Activated CD4-positive, CD25-positive, alpha-beta regulatory T cell treated with anti-CD3 and anti-CD28 coated beads, Interleukin-2, amount 50 U/mL, for 16 hours (primary cell): ENCODE results near the gene RBM38.
"Not testable (repeated sequence)": the region's sequence is repeated elsewhere in the genome, so short reads cannot be mapped to it uniquely, and the experiment has no call there.

Experiments used
- DNase-seq: peaks from one replicate; pipeline ENCODE4 v3.0.0-alpha.2; 2020; ENCODE audit warnings: low read depth, low spot score

RBM38 gene

DNA sequence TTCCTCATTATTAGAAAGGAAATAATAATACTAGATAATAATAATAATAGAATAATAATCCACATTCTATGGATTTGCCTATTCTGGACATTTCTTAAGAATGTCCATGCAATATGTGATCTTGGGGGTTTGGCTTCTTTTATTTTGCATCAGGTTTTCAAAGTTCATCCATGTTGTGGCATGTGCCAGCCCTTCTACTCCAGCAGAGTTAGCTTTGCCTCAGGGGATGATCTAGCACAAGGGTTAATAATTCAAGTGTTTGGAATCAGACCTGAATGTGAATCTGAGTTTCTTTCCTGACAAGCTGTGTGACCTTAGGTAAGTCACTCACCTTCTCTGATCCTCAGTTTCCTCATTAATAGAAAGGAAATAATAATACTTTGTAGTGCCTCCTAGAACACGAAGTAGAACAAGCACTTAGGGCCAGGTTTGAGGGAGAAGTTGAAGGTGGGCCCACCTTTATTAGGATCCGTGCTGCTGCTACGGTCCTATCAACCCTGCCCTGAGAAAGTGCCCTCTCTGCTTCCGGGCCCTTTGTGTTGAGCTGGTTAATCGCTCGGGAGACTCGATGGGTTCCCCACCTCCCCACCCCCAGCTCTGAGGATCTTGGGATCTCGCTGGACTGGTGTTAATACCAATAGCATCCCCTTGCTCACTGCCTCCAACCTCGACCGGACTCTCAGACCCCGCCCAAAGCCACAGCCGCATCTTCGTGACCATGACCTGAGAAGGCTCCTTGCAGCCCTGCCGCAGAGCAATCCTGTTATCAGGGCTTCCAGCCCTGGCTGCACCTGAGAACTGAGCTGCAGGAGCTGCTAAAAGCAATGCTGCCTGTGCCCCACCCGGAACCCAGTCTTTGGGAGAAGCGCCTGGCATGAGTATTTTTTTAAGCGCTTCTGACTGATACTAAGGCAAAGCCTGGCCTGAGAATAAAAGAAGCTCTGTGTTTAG, 26.9 kb downstream of the RBM38 start:
- no peak for DNase-seq

DNA sequence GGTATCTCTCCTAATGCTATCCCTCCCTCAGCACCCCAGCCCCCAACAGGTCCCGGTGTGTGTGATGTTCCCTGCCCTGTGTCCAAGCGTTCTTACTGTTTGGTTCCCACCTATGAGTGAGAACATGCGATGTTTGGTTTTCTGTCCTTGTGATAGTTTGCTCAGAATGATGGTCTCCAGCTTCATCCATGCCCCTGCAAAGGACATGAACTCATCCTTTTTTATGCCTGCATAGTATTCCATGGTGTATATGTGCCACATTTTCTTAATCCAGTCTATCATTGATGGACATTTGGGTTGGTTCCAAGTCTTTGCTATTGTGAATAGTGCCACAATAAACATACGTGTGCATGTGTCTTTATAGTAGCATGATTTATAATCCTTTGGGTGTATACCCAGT, 28.3 kb downstream of the RBM38 start:
- DNase-seq: not testable (repeated sequence)

DNA sequence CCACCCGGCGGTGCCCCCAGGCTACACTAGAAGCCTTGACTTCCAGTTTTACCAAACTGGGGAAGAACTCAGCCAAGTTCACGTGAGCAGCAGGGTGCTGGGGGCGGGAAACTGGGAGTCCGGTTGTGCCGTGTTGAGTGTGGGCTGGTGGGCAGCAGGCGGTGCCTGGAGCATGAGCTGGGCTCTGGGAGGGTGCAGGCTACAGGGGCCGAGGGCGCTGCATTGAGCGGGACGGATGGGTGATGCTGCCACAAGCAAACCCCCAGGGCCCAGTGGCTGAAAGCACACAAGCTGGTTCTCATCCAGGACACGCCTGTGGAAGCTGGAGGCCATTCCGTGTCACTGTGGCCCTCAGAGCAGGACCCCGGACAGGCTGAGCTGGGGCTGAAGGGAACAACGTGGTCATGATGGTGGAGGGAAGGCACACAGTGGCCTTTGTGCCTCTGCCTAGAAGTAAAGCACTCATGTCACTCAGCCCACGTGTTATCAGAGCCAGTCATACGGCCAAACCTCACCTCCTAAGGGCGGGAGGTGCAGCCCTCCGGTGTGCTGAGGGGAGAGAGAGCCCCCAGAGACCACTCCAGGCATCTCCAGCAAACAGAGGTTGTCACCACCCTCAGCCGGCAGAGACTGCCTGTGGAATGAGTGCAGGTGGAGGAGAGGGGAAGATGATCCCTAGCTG, 29.5 kb downstream of the RBM38 start:
- DNase-seq: no peak

DNA sequence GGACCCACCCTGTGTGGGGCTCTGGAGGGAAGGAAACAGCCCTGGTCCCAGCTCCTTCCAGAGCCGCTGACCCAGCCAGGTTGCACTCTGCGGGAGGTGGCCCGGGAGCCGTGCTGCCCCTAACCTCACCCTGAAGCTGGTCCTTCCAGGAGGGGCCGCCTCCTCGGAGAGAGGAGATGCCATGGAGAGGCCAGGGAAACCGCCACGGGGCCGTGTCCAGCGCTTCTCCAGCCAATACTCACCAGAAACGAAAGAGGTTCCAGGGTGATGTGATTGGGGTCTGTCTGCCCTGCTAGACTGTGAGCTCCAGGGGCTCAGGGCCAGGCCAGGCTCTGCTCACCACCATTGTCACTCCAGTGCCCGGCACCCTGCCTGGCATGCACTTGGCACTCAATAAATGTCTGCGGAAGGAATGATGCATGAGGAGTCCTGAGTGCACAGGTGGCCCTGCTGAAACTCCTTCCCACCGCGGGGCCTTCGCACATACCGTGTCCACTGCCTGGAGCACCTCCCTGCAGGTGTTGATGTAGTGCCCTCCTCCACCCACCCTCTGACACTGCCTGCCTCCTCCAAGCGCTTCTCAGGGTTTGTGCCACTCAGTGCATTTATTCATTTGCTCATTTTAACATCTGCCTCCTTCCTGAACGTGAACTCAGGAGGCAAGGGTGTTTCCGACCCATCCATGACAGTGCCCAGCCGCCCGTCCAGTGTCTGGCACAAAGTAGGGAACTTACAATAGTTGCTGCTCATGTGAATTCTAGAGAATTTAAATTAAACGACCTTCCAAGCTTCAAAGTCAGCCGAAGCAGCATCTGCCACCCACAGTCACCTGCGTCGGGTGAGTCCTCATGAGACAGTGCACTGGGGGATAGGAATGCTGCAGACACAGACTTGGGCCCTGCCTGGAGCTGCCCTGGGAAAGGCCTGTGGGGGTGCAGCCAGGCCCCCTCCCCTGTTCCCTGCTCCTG, 30.3 kb downstream of the RBM38 start:
- no peak for DNase-seq

DNA sequence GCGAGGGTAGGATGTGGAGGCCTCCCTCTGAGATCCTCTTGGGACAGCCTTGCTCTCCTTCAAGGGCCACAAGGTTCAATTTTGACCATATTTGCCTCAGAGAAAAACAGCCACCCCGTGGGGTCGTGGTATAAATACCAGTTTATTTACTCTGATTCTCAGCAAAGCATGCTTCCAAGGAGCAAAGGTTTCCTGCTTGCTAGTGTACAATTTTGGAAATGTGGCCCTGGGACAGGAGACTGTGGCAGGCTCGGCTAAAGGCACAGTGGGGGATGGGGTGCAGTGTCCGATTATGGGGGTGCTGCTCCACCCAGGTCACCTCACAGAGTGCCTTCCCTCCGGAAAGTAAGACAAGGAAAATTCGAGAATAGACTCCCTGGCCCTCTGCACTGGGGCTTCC, 31.1 kb downstream of the RBM38 start:
- no peak for DNase-seq

DNA sequence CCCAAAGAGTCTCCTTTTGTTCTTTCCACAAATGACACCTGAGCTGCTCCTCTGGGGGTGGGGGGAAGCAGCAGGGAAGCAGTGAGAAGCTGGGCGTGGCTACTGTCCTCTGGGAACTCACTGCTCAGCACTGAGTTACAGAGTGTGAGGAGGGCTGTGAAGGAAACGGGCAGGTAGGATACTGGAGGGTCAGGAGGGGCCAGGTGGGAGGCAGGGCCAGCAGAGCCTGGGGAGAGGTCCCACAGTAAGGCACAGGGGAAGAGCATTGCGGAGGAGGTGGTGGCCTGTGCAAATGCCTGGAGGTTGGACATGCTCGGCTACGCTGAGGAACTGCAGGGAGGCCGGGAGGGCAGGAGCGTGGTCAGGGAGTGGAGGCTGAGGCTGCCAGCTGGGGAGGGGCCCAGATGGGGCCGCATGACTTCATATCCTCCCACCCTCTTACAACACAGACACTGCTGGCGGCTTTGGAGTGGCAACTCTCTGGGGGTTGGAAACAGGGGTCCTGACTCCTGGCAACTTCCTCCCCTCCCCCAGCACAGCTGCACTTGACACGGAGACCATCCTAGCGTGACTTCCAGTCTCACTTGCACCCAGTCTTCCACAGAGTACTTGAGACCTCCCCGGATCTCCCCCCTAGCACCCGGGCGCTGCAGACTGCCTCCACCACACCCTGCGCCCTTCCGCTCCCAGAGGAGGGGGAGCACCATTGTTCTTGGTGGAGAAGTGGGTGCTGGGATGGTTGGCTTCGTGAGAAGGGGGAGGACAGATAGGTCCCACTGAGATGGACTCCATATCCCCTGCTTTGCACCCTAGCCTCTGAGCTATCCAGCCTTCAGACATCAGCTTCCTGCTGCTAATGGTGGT, 34.2 kb downstream of the RBM38 start:
- DNase-seq: no peak

DNA sequence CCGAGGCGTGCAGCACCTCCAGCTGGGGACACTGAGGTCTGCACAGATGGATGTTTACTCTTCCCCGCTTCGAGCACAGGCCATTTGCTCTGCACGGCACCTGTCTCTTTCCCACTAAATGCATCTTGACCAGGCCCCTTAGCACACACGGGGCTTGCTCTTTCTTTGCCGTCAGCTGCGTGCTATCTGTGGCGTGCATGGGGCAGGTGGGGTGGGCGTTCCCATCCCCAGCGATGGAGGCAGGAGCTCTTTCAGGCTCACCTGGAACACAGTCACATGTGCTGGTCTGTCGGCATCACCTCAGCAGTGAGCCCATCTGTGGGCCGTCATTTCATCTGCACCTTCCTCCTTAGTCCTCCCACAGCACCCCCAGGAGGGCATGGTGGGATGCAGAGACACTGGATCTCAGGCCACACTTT, 35.1 kb downstream of the RBM38 start:
- no peak for DNase-seq

DNA sequence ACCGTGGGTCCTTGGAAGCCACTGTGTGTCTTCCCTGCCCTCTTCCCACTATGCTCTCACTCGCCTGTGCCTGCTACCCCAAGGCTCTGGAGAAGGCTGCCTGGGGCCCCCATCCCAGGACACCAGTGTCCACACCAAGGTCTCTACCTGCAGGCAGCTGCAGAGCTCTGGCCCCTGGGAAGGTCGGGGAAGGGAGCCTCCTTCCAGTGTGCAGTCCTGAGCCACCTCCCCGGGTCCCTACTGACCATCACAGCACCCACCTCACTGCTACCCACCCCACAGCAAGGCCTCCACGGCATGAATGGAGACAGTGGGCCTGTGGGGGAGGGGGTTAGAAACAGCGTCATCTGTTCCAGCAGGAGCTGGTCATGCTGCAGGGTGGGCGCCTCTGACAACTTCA, 35.6 kb downstream of the RBM38 start:
- no peak for DNase-seq

DNA sequence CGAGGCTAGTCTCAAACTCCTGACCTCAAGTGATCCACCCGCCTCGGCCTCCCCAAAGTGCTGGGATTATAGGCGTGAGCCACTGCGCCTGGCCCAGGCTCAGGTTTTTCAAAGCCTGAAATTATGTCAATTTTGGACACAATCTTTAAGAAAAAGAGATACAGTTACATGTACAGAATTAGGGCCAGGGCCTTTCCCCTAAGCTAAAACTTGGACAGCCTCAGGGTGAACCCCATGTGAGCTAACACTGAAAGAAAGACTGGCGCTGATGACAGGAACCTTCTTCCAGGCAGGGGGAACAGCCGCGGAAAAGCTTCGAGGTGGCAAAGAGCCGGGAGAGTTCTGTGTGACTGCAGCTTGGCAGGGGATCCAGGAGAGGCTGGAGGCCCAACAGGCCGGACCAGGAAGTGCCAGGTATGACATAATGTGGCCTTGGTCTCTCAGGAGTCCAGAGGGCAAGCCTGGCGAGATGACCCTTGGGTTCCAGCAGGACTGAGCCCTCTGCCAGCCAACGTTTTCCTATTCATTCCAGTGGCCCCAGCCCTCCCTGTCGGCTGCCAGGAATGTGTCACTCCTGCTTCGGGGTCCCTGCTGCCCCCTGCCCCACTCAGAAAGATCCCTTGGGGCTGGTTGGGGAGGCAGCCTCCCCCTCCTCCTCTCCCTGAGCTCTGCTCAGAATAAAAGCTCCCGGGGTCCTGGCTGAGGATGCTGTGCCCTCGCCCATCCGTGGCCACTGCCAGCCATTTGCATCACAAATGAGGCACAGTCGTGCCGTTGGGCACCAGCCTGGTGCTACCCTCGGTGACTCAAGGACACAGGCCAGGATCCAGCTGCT, 37.3 kb downstream of the RBM38 start:
- no peak for DNase-seq

DNA sequence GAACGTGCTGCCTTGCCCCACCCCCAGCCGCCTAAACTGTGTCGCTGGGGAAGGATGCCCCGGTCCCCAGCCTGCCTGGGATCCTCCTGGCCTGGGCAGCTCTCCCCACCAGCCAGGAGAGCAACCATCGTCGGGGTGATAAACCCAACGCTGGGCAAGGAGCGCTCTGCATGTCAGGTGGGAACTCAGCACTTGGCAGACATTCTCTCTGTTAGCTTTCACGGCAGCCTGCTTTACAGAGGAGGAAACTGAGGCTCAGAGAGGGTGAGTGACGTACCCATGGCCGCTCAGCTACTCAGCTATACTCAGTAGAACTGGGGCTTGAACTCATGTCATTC, 37.9 kb downstream of the RBM38 start:
- DNase-seq: no peak

DNA sequence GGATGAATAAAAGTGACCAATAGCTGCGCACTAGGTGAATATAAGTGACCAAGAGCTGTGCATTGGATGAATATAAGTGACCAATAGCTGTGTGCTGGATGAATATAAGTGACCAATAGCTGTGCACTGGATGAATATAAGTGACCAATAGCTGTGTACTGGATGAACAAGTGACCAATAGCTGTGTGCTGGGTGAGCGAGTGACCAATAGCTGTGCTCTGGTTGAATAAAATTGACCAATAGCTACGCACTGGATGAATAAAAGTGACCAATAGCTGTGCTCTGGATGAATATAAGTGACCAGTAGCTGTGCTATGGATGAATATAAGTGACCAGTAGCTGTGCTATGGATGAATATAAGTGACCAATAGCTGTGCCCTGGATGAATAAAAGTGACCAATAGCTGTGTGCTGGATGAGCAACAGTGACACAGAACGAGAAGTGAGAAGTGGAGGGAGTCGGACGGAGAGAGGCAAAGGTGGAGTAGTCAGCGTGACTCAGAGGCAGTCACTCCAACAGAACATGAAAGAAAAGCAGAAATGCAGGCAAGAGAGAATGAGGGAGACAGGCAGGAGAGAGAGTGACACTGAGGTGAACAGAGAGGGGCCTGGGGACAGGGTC, 38.5 kb downstream of the RBM38 start:
- no peak for DNase-seq

DNA sequence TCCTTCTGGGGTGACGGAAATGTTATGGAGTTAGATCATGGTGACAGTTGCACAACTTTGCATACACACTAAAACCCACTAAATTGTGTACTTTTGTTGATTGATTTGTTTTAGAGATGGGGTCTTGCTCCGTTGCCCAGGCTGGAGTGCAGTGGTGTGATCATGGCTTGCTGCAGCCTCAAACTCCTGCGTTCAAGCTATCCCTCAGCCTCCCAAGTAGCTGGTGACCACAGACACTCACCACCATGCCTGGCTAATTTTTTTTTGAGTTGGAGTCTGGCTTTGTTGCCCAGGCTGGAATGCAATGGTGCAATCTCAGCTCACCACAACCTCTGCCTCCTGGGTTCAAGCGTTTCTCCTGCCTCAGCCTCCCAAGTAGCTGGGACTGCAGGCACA, 39.0 kb downstream of the RBM38 start:
- not testable (repeated sequence) for DNase-seq

DNA sequence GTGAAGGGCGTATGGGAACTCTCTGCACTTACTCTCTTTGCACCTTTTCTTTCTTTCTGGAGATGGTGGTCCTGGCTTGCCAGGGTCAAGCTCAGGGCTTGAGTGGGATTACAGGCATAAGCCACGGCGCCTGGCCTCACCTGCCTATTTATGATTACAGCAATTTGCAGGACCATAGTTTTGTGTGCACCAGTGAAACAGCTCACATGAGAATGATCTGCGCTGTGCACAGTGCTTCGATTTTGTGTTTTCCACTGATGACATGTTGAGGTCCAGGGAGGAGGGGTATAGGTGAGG, 40.3 kb downstream of the RBM38 start:
- no peak for DNase-seq

DNA sequence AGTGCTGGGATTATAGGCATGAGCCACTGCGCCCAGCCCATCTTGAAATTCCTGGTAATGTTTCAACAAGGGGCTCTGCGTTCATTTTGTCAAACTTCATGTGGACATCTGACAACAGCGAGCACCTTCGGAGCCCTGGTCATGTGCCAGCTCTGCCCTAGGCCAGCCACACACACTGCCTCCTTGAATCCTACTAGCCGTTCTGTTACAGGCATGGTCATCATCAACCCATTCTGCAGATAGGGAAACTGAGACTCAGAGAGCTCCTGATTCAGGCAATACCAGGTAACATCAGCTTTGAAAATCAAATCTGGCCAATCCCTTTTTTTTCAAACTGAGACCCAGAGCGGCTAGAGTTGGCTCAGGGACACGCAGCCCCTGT, 41.3 kb downstream of the RBM38 start:
- DNase-seq: no peak

DNA sequence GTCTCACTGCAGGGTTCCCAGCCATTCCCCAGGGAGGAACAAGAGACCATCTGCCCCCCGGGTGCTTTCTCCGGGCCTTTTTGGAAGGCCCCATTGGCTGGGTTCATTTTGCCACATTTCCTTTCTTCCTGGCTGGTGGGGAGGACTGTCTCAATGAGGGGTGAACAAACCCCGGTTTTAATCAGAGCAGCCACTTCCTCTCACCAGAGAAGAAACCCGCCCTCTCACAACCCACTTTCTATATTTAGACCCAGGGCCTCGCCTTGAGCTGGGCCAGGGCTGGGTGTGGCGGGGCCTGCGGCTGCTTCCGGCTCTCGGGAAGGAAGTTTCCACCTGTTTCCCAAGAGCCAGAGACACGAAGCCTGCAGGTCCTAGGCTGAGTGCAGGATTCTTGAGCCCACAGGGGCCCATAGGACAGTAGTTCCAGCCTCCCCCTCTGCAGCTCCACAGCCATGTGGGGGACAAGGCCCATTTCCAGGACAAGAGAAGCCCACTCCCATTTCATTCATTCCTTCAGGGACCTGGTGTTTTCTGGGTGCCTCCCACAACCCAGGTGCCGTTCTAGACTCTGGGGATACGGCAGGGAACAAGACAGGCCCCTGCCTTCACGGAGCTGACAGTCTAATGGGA, 41.8 kb downstream of the RBM38 start:
- DNase-seq: peak; percentile 37

DNA sequence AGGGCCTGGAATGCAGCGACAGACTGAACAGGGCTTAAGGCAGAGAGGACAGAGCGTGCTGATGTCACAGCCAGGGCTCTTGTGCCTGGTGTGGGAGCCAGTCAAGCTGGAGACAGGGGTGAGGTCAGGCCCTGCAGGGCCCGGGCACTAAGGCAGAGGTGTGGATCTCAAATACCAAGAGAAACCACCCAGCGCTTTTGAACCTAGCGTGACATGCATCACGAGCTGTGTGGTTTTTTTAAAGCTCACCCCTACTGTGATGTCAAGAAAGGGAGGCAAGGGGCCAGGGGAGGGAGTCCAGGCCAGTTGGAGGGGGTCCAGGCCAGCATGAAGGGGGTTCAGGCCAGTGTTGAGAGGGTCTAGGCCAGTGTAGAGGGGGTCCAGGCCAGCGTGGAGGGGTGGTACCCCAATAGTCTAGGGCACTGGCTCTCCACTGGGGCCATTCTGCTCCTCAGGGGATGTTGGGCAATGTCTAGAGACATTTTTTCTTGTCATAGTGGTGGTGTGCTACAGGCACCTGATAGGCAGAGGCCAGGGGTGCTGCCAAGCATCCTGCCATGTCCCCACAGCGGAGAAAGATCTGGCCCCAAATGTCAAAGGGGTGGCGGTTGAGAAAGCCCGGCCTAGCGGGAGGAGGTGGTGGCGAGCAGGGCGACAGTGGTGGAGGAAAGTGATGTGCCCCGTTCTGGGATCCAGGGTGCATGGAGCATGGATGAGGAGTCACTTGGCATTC, 42.6 kb downstream of the RBM38 start:
- no peak for DNase-seq

DNA sequence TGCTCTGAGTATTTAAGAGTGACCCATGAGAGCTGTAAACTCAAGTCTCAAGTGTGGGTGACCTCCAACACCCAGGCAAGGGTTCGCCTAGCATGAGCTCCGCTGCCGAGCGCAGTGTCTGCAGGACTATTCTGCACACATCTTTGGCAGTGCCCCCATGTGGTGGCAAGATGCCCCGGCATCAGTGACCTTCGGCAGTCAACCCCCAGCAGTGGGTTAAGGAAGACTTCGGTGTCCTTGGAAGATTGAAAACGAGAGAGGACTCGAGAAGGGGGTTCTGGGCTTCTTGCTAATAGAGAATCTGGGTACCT, 43.1 kb downstream of the RBM38 start:
- no peak for DNase-seq

DNA sequence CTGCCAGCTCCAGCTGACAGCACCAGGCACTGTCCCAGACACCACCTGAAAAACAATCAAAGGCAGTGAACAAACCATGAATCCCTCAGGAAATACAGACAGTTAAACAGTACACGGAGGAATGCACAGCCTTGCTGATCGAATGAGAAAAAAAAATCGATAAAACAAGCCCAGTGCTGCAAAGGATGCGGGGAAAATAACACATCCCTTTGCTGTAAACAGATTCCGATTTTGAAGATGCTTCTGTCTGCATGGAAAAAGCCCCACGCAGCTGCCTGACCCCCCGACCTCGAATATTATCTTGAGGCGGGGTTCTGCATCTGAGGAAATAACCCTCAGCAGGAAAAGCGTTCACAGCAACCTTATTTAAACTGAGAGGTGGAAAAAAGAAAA, 43.9 kb downstream of the RBM38 start:
- no peak for DNase-seq
